Measurements from ENCODE around the gene ISG20.
"Not testable (repeated sequence)": the region's sequence is repeated elsewhere in the genome, so short reads cannot be mapped to it uniquely, and the experiment has no call there.

ISG20 gene

GRCh38 chr15:88637436-88637835 lies 1.4 kb upstream of the ISG20 start:
- no peak for DNase-seq (ENCODE audit: low read depth)

- no peak for DNase-seq (ENCODE audit: low read depth)
Observed at GRCh38 chr15:88637841-88638625, 783 bp upstream of the ISG20 start.

- no peak for DNase-seq (ENCODE audit: low read depth)
Observed at GRCh38 chr15:88641959-88642452, 3.2 kb downstream of the ISG20 start.

- DNase-seq (ENCODE audit: low read depth): not testable (repeated sequence)
Observed at GRCh38 chr15:88642514-88642913, 3.7 kb downstream of the ISG20 start.

GRCh38 chr15:88644741-88645140 lies 5.9 kb downstream of the ISG20 start:
- DNase-seq (ENCODE audit: low read depth): no peak

GRCh38 chr15:88645171-88646087 lies 6.6 kb downstream of the ISG20 start:
- no peak for DNase-seq (ENCODE audit: low read depth)

- no peak for DNase-seq (ENCODE audit: low read depth)
Observed at GRCh38 chr15:88646088-88646405, 7.2 kb downstream of the ISG20 start.

GRCh38 chr15:88646951-88647350 lies 8.1 kb downstream of the ISG20 start:
- DNase-seq (ENCODE audit: low read depth): no peak

- DNase-seq (ENCODE audit: low read depth): no peak
Observed at GRCh38 chr15:88647351-88648105, 8.7 kb downstream of the ISG20 start.

GRCh38 chr15:88648357-88649214 lies 9.8 kb downstream of the ISG20 start:
- no peak for DNase-seq (ENCODE audit: low read depth)

GRCh38 chr15:88649286-88649733 lies 10.5 kb downstream of the ISG20 start:
- DNase-seq (ENCODE audit: low read depth): peak; percentile 78

GRCh38 chr15:88649753-88650551 lies 11.1 kb downstream of the ISG20 start:
- DNase-seq (ENCODE audit: low read depth): no peak

- no peak for DNase-seq (ENCODE audit: low read depth)
Observed at GRCh38 chr15:88650556-88650955, 11.7 kb downstream of the ISG20 start.

GRCh38 chr15:88651136-88651732 lies 12.4 kb downstream of the ISG20 start:
- DNase-seq (ENCODE audit: low read depth): no peak

- no peak for DNase-seq (ENCODE audit: low read depth)
Observed at GRCh38 chr15:88651971-88652370, 13.2 kb downstream of the ISG20 start.

GRCh38 chr15:88652456-88653199 lies 13.8 kb downstream of the ISG20 start:
- DNase-seq (ENCODE audit: low read depth): no peak

GRCh38 chr15:88653200-88654064 lies 14.6 kb downstream of the ISG20 start:
- DNase-seq (ENCODE audit: low read depth): no peak

GRCh38 chr15:88654430-88655102 lies 15.8 kb downstream of the ISG20 start:
- no peak for DNase-seq (ENCODE audit: low read depth)

Data from stimulated activated CD8-positive, alpha-beta memory T cell treated with anti-CD3 and anti-CD28 coated beads, Interleukin-4, amount 100 ng/mL, for 24 hours (primary cell).